WTC11 (cell line): ENCODE measurements around the gene CCL23. TPM values are rescaled to one million over a fixed set of nuclear protein-coding genes. Genes with fewer than 3 reads are reported as not detected.

ENCODE experiments used
- ATAC-seq: fragments of 200-7000 bp; cut with Tn5 transposase; 2 replicates; pipeline ENCODE4 v1.10.0; 2021; ENCODE audit warnings: mild to moderate bottlenecking, moderate library complexity
- CTCF ChIA-PET: fragments of 300-600 bp; sonication (Branson Sonifier 250); formaldehyde crosslinking; loops from one replicate; lab custom pipeline; 2021; ENCODE audit warnings: antibody characterized with exemption; lab: Charles Lee
- POLR2A ChIA-PET: fragments of 350-600 bp; sonication (Branson Sonifier 250); formaldehyde crosslinking; loops from one replicate; lab custom pipeline; 2021; ENCODE audit warnings: antibody characterized with exemption; lab: Charles Lee
- DNase-seq: peaks from one replicate; pipeline ENCODE4 v3.0.0; 2021; ENCODE audit warnings: low spot score
- H3K27ac Mint-ChIP-seq: 2 replicates; pipeline ENCODE4 v1.8.0; 2021; ENCODE audit warnings: mixed read lengths
- H3K27me3 Mint-ChIP-seq: 2 replicates; pipeline ENCODE4 v1.8.0; 2021; ENCODE audit warnings: low read depth, mild to moderate bottlenecking, moderate library complexity, mixed read lengths
- H3K36me3 Mint-ChIP-seq: 2 replicates; pipeline ENCODE4 v1.8.0; 2021; ENCODE audit warnings: mixed read lengths
- H3K4me1 Mint-ChIP-seq: 2 replicates; pipeline ENCODE4 v1.8.0; 2022; ENCODE audit warnings: mixed read lengths
- H3K4me3 Mint-ChIP-seq: 2 replicates; pipeline ENCODE4 v1.8.0; 2021; ENCODE audit warnings: mild to moderate bottlenecking, moderate library complexity, mixed read lengths
- H3K9me3 Mint-ChIP-seq: 2 replicates; pipeline ENCODE4 v1.8.0; 2021; ENCODE audit warnings: mixed read lengths
- CDX4 ChIP-seq: fragments of 250-450 bp; sonication (Bioruptor Pico); IDR thresholded peaks from 2 replicates; pipeline ENCODE4 v1.9.0; 2021; ENCODE audit warnings: moderate library complexity, mild to moderate bottlenecking, inconsistent platforms, borderline replicate concordance
- CTCF ChIP-seq: fragments of 200-600 bp; IDR thresholded peaks from 2 replicates; pipeline ENCODE4 v1.8.0; 2022; ENCODE audit warnings: antibody characterized with exemption
- ELF4 ChIP-seq: sonication (generic); formaldehyde crosslinking; IDR thresholded peaks from 2 replicates; pipeline ENCODE4 v1.8.1; 2022; ENCODE audit warnings: low read depth, mild to moderate bottlenecking, moderate library complexity, missing genetic modification reagents
- HMGA2 ChIP-seq: fragments of 250-450 bp; sonication (Bioruptor Pico); IDR thresholded peaks from 2 replicates; pipeline ENCODE4 v1.4.0; 2021; ENCODE audit warnings: mild to moderate bottlenecking, moderate library complexity
- MLX ChIP-seq: sonication (generic); formaldehyde crosslinking; IDR thresholded peaks from 2 replicates; pipeline ENCODE4 v1.8.1; 2023; ENCODE audit warnings: mild to moderate bottlenecking, missing genetic modification reagents, moderate library complexity
- PRDM15 ChIP-seq: sonication (generic); formaldehyde crosslinking; IDR thresholded peaks from 2 replicates; pipeline ENCODE4 v1.8.0; 2022; ENCODE audit warnings: missing genetic modification reagents
- RELA ChIP-seq: sonication (generic); formaldehyde crosslinking; IDR thresholded peaks from 2 replicates; pipeline ENCODE4 v1.8.1; 2022; ENCODE audit warnings: missing genetic modification reagents, mild to moderate bottlenecking, borderline replicate concordance
- SOX15 ChIP-seq: fragments of 250-450 bp; sonication (Bioruptor Pico); IDR thresholded peaks from 2 replicates; pipeline ENCODE4 v1.9.0; 2021; ENCODE audit warnings: mild to moderate bottlenecking
- ZBTB21 ChIP-seq: sonication (generic); formaldehyde crosslinking; IDR thresholded peaks from 2 replicates; pipeline ENCODE4 v1.8.1; 2023; ENCODE audit warnings: mild to moderate bottlenecking, missing genetic modification reagents, borderline replicate concordance
- ZBTB43 ChIP-seq: sonication (generic); formaldehyde crosslinking; IDR thresholded peaks from 2 replicates; pipeline ENCODE4 v1.8.1; 2023; ENCODE audit warnings: mild to moderate bottlenecking, missing genetic modification reagents
- ZNF281 ChIP-seq: sonication (generic); formaldehyde crosslinking; IDR thresholded peaks from 2 replicates; pipeline ENCODE4 v1.8.0; 2023; ENCODE audit warnings: mild to moderate bottlenecking, missing genetic modification reagents
- ZNF532 ChIP-seq: fragments of 250-450 bp; sonication (Bioruptor Pico); IDR thresholded peaks from 2 replicates; pipeline ENCODE4 v1.9.0; 2021; ENCODE audit warnings: mild to moderate bottlenecking, borderline replicate concordance
- total RNA-seq: library from RNA; stranded (reverse); gene quantifications from 3 replicates; pipeline ENCODE4 v1.2.3, GENCODE V29; 2021

The CCL23 gene
- total RNA-seq, 1 experiment from 2014 or later, result not detected

GRCh38 chr17:35972066-35972465 lies 45.7 kb downstream of the CCL23 start (continued):
- TF ChIP-seq ZBTB43 (CRISPR knock-in tag), result no peak
- no peak for TF ChIP-seq HMGA2 (CRISPR knock-in tag)

- peak; percentile 82 for TF ChIP-seq CTCF
- TF ChIP-seq PRDM15 (CRISPR knock-in tag), result peak; percentile 71; the same call in 1 of the 2 replicates
- TF ChIP-seq ZBTB21 (CRISPR knock-in tag), result no peak
- no peak for TF ChIP-seq ZBTB43 (CRISPR knock-in tag)
- Mint-ChIP-seq H3K4me3 (no peak overlapping the region), H3K27me3 (peaks cover 3% of the 10 kb centered on the region; the same call in 1 of the 2 replicates), H3K36me3 (no peaks in the 10 kb centered on the region), H3K9me3 (no peaks in the 10 kb centered on the region; the same call in 1 of the 2 replicates), H3K27ac (no peak overlapping the region), H3K4me1 (no peaks in the 10 kb centered on the region)
- ATAC-seq (peak; percentile 92), DNase-seq (peak; percentile 88)
- ChIA-PET POLR2A (no interaction called here), CTCF (interaction anchor here (0.6 to 3.7 kb wide), 46 partner anchors 9 to 624 kb away, joined by 3 to 71 read pairs (median 4); partner anchors contain the start of genes CCL16, RDM1 and ZNHIT3)
These were observed 48.0 kb downstream of the CCL23 start for GRCh38 chr17:35969558-35970380.

GRCh38 chr17:35968520-35969054 lies 49.2 kb downstream of the CCL23 start:
- no peak for DNase-seq
- no peak for ATAC-seq
- Mint-ChIP-seq H3K27me3 (peaks cover 3% of the 10 kb centered on the region; the same call in 1 of the 2 replicates), H3K9me3 (no peaks in the 10 kb centered on the region; the same call in 1 of the 2 replicates), H3K4me3 (no peak overlapping the region), H3K27ac (no peak overlapping the region), H3K36me3 (no peaks in the 10 kb centered on the region), H3K4me1 (no peaks in the 10 kb centered on the region)
- ChIA-PET POLR2A (no interaction called here), CTCF (interaction anchor here (0.7 to 3.7 kb wide), 17 partner anchors 10 to 518 kb away, joined by 3 to 71 read pairs (median 6); partner anchors contain the start of genes CCL16, RDM1 and ZNHIT3)
- TF ChIP-seq SOX15, result no peak
- TF ChIP-seq MLX (CRISPR knock-in tag), result no peak
- no peak for TF ChIP-seq ELF4 (CRISPR knock-in tag)
- no peak for TF ChIP-seq RELA (CRISPR knock-in tag)
- TF ChIP-seq ZNF532 (CRISPR knock-in tag), result no peak
- TF ChIP-seq CDX4 (CRISPR knock-in tag), result no peak
- no peak for TF ChIP-seq ZNF281 (CRISPR knock-in tag)
